Esophagus squamous epithelium (tissue), 4 donors: ENCODE measurements around the gene CHEK1.

Experiments
- CTCF ChIP-seq, 6 experiments: fragments of 450-650 bp in 4 of 6; fragments of 200-600 bp in 2 of 6; sonication (generic) in 2 of 6; IDR thresholded peaks; one replicate each; pipeline ENCODE4 v1.5.1; 2016 to 2019; ENCODE audit warnings: antibody characterized with exemption in 6 of 6, mild to moderate bottlenecking in 4 of 6, moderate library complexity in 4 of 6
- POLR2A ChIP-seq, 4 donors: fragments of 450-650 bp; IDR thresholded peaks; one replicate each; pipeline ENCODE4 v1.6.1; 2017; ENCODE audit warnings: antibody characterized with exemption in 4 of 4, mild to moderate bottlenecking in 4 of 4, moderate library complexity in 3 of 4

- TF ChIP-seq CTCF (IDR thresholded peaks at IDR 0.05) (no peak), POLR2A (IDR thresholded peaks at IDR 0.05) (no peak)
Measured at GRCh38 chr11:125689274-125689859, 64.4 kb downstream of the CHEK1 start.
